Measurements from ENCODE around the gene ARHGEF1. TPM values are rescaled to one million over a fixed set of nuclear protein-coding genes. Genes with fewer than 3 reads are reported as not detected.

The ARHGEF1 gene
- total RNA-seq, 1 experiment from 2014 or later = 69.5 TPM

GRCh38 chr19:41915021-41915775, 32.2 kb downstream of the ARHGEF1 start:
- no peaks in the 10 kb centered on the region; the same call in 1 of the 2 replicates for H3K27me3 ChIP-seq (ENCODE audit: control insufficient read depth, insufficient read depth, low read length)
- in situ Hi-C loops (cut with HindIII; ENCODE audit: low pct_unique_long_range_greater_than_20kb, low sequenced_read_pairs) = no loop called here
- H3K36me3 ChIP-seq (ENCODE audit: control insufficient read depth, insufficient read depth, low read length) = no peaks in the 10 kb centered on the region
- H3K27ac ChIP-seq (ENCODE audit: low read length) = no peak overlapping the region
- H3K9me3 ChIP-seq (ENCODE audit: control insufficient read depth, insufficient read depth, low read depth, low read length) = no peaks in the 10 kb centered on the region
- no peak for TF ChIP-seq REST (IDR thresholded peaks at IDR 0.05; ENCODE audit: insufficient read depth in 1 of 2, low read depth in 2 of 2, low read length in 1 of 2)
- no peak for TF ChIP-seq CTCF (IDR thresholded peaks at IDR 0.05)
- TF ChIP-seq SIN3A (IDR thresholded peaks at IDR 0.05; ENCODE audit: borderline replicate concordance, insufficient read depth, low read depth, low read length) = no peak
- no peak for TF ChIP-seq POLR2AphosphoS5 (IDR thresholded peaks at IDR 0.05; ENCODE audit: low read depth, low read length)
- TF ChIP-seq TCF7L2 (IDR thresholded peaks at IDR 0.05; ENCODE audit: low read depth, low read length) = no peak
- no TSS peak for BruUV-seq (replicated peaks)
- intact Hi-C loops (cut with micrococcal nuclease; ENCODE audit: unreplicated experiment) = no loop called here
- no peak for ATAC-seq
- ChIA-PET POLR2A (no interaction called here), CTCF (no interaction called here)
- DNase-seq (ENCODE audit: low read depth, low spot score) = no peak
- peak overlapping the region in 1 of 2 experiments; percentile 23; a peak in 1 of 4 replicates for H3K4me3 ChIP-seq (ENCODE audit: low read depth in 2 of 2, low read length in 2 of 2)
- no peaks in the 10 kb centered on the region for H3K4me1 ChIP-seq (ENCODE audit: control insufficient read depth, insufficient read depth, low read length)

GRCh38 chr19:41915776-41916414, 32.9 kb downstream of the ARHGEF1 start:
- ChIA-PET POLR2A (no interaction called here), CTCF (no interaction called here)
- intact Hi-C loops (cut with micrococcal nuclease; ENCODE audit: unreplicated experiment) = no loop called here
- no TSS peak for BruUV-seq (replicated peaks)
- Histone ChIP-seq H3K36me3 (ENCODE audit: control insufficient read depth, insufficient read depth, low read length) (no peaks in the 10 kb centered on the region), H3K4me1 (ENCODE audit: control insufficient read depth, insufficient read depth, low read length) (no peaks in the 10 kb centered on the region), H3K27ac (ENCODE audit: low read length) (no peak overlapping the region), H3K4me3 (ENCODE audit: low read depth in 2 of 2, low read length in 2 of 2) (no peak overlapping the region), H3K9me3 (ENCODE audit: control insufficient read depth, insufficient read depth, low read depth, low read length) (no peaks in the 10 kb centered on the region), H3K27me3 (ENCODE audit: control insufficient read depth, insufficient read depth, low read length) (no peaks in the 10 kb centered on the region; the same call in 1 of the 2 replicates)
- DNase-seq (ENCODE audit: low read depth, low spot score) = no peak
- in situ Hi-C loops (cut with HindIII; ENCODE audit: low pct_unique_long_range_greater_than_20kb, low sequenced_read_pairs) = no loop called here
- no peak for TF ChIP-seq TCF7L2 (IDR thresholded peaks at IDR 0.05; ENCODE audit: low read depth, low read length)
- no peak for TF ChIP-seq POLR2AphosphoS5 (IDR thresholded peaks at IDR 0.05; ENCODE audit: low read depth, low read length)
- ATAC-seq = no peak

- ATAC-seq = no peak
- ChIA-PET POLR2A (no interaction called here), CTCF (no interaction called here)
- H3K4me3 ChIP-seq (ENCODE audit: low read depth in 2 of 2, low read length in 2 of 2) = no peak overlapping the region
- H3K36me3 ChIP-seq (ENCODE audit: control insufficient read depth, insufficient read depth, low read length) = no peaks in the 10 kb centered on the region
- intact Hi-C loops (cut with micrococcal nuclease; ENCODE audit: unreplicated experiment) (no loop called here), in situ Hi-C loops (cut with HindIII; ENCODE audit: low pct_unique_long_range_greater_than_20kb, low sequenced_read_pairs) (no loop called here)
- BruUV-seq (replicated peaks) = no TSS peak
- TF ChIP-seq REST (IDR thresholded peaks at IDR 0.05; ENCODE audit: insufficient read depth in 1 of 2, low read depth in 2 of 2, low read length in 1 of 2) (no peak), SIN3A (IDR thresholded peaks at IDR 0.05; ENCODE audit: borderline replicate concordance, insufficient read depth, low read depth, low read length) (no peak), CTCF (IDR thresholded peaks at IDR 0.05) (no peak)
- H3K4me1 ChIP-seq (ENCODE audit: control insufficient read depth, insufficient read depth, low read length) = no peaks in the 10 kb centered on the region
- no peaks in the 10 kb centered on the region for H3K27me3 ChIP-seq (ENCODE audit: control insufficient read depth, insufficient read depth, low read length)
- H3K27ac ChIP-seq (ENCODE audit: low read length) = no peak overlapping the region
- DNase-seq (ENCODE audit: low read depth, low spot score) = no peak
- H3K9me3 ChIP-seq (ENCODE audit: control insufficient read depth, insufficient read depth, low read depth, low read length) = no peaks in the 10 kb centered on the region
Measured at GRCh38 chr19:41917676-41918075, 34.7 kb downstream of the ARHGEF1 start.

All from Panc1 (cell line).